GM12873 (cell line): ENCODE data around the gene RTL1.

Source experiments
- CTCF ChIP-seq: IDR thresholded peaks from 2 replicates; pipeline ENCODE4 v1.5.1; 2012; ENCODE audit warnings: low read depth, mild to moderate bottlenecking, moderate library complexity, low read length, control low read depth; ENCODE audit not compliant: insufficient read depth; ENCODE audit errors: missing control alignments

RTL1 gene

DNA sequence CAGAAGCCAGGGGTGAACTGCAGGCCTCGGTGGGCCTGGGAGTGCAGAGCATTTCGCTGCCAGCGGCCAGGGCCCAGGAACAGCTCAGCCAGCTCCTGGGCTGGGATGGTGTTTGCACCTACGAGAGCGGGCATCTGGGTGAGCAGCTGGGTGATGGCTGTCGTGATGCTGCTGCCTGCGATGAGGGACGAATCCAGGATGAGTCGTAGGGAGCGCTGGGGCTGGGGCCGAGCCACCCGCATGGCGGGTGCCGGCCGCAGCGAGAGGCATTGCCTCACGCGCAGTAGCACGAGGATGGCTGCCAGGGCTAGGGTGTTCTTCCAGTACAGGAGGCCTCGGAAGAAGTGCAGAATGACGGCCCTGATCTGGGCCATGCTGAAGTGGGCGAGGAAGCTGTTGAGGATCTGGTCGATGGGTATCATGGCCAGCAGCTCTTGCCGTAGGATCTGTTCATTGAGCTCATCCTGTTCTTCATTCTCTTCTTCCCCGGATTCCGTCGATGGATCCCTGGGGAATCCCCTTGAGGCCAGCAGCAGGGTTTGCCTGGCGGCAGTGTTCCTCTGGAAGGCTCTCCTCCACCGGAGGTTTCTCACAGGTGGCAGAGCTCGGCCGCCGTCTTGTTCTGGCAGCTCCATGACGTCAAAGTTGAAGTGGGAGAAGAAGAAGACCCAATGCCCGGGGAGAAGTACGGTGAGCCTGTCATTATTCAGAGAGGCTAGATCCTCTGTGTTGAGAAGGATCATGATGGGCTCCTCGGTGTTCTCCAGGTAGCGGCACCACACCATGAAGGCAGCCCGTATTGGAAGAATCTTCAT is 22.1 kb downstream of the RTL1 start:
- no peak for TF ChIP-seq CTCF

- TF ChIP-seq CTCF = no peak
These were observed 23.0 kb downstream of the RTL1 start for GRCh38 chr14:100880271-100881101.

DNA sequence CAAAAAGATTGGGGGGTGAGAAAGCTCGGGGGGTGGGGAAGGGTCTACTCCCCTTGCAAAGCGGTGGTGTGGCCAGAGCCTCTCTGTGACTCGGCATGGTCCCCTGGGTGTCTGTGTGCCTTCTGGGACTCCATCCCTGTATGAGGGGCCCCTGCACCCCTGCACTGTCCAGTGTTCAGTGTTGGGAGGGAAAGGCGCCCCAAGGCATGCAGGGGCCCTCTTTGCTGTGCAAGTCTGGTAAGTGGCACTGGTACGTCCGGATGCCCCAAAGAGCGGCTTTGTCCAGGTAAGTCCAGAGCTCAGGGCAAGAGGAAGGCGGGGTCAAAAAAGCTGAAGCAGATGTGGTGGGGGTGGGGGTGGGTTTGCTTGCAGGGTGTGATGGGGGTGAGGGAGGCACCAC is 23.7 kb downstream of the RTL1 start:
- TF ChIP-seq CTCF = no peak

DNA sequence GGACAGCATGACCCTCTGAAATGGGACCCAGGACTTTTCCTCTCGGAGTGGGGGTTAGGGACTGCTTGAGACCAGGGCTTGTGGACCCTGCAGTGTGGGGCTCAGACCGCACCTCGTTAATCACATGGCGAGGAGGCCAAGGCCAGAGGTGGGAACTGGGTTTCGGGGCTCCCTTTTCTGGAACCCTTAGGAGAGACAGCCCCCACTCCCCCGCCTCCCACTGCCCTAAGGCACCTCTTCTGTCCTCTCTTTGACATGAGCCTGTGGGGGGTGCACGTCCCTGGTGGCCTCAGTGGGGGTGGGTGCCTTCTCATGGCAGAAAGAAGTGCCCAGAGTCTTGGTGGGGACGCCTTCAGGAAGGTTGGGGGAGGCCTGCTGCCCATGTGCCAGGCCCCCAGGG is 24.3 kb downstream of the RTL1 start:
- TF ChIP-seq CTCF = no peak

- no peak for TF ChIP-seq CTCF
These were observed 25.0 kb downstream of the RTL1 start for GRCh38 chr14:100878271-100879146.

DNA sequence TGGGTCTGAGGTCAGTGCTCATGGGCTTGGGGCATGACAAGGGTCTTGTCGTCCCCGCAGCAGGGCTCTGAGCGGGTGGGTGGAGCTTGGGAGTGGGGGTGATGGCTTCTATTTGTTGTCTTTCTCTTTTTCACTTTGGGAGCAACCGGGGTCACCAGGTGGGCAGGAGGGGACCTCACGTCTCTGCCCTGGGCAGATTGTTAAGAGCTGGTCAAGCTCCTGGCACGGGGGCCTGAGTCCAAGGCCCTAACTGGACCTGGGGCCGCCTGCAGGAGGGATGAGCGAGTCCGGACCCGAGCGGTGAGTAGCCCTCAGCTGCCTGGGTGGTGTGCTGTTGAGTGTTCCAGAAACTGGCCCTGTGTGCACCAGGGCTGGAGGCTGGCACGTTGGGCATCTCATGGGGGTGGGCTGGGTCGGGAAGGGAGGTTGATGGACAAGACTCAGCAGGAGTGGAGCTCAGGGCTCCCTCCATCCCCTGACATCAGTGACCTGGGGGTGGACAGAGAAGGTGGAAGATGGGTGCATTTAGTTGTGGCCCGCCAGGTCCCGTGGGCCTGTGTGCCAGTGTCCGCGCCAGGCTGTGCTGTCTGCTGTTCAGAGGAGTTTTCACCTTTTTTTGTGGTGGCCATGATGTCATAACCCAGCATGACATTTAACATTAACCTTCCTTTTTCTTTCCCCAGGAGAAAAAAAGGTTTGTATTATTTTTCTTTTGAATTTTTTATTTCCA is 27.5 kb downstream of the RTL1 start:
- no peak for TF ChIP-seq CTCF

DNA sequence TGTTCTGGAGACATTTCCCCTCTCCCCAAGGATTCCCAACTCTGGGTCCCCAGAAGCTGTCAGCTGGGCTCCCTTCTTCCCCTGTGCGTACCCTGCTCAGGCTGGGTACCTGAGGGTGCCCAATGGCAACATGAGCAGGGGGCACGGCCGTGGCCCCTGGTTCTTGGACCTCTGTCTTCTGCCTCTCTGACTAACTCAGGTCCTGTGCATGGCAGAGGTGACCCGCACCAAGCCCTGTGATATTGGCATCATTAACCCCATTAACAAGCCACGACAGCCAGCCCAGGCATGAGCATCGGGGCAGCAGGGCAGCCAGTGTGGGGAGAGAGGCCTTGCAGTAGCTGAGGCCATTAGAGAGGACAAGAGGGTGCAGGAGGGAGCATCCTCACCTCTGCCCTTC is 28.4 kb downstream of the RTL1 start:
- no peak for TF ChIP-seq CTCF
